Stimulated activated CD8-positive, alpha-beta memory T cell treated with anti-CD3 and anti-CD28 coated beads, Interleukin-4, amount 100 ng/mL, for 1 hour (primary cell): ENCODE measurements around the gene IBA57.

Experiments used
- DNase-seq, 2 donors: peaks; one replicate each; pipeline ENCODE4 v3.0.0-alpha.2; 2020; ENCODE audit warnings: low read depth in 2 of 2, low spot score in 1 of 2

The IBA57 gene

GRCh38 chr1:228165372-228166169 lies at the start of gene IBA57:
IBA57 (plus strand) TSS chr1:228165804; CDS start chr1:228165817, 13 bp downstream.
- DNase-seq, result peak; percentile 98 to 99

- DNase-seq, result no peak
Observed at GRCh38 chr1:228117335-228117734, 48.3 kb upstream of the IBA57 start.

- no peak for DNase-seq
Observed at GRCh38 chr1:228118040-228118439, 47.6 kb upstream of the IBA57 start.

- DNase-seq, result no peak
Observed at GRCh38 chr1:228120351-228120750, 45.3 kb upstream of the IBA57 start.

GRCh38 chr1:228120857-228121489 lies 44.6 kb upstream of the IBA57 start:
- DNase-seq, result no peak

- DNase-seq, result no peak
Observed at GRCh38 chr1:228122921-228123441, 42.6 kb upstream of the IBA57 start.

- no peak for DNase-seq
Observed at GRCh38 chr1:228123505-228123904, 42.1 kb upstream of the IBA57 start.

- DNase-seq, result no peak
Observed at GRCh38 chr1:228125185-228125584, 40.4 kb upstream of the IBA57 start.

- DNase-seq, result no peak
Observed at GRCh38 chr1:228131766-228132165, 33.8 kb upstream of the IBA57 start.

- no peak for DNase-seq
Observed at GRCh38 chr1:228134591-228134990, 31.0 kb upstream of the IBA57 start.

GRCh38 chr1:228136901-228137300 lies 28.7 kb upstream of the IBA57 start:
- no peak for DNase-seq

GRCh38 chr1:228139406-228139930 lies 26.1 kb upstream of the IBA57 start:
- DNase-seq, result no peak

- peak; percentile 100 for DNase-seq
Observed at GRCh38 chr1:228139931-228140723, 25.5 kb upstream of the IBA57 start, which contains the start of gene GUK1. GUK1 (plus strand) TSS chr1:228140279; CDS start chr1:228140303, 24 bp downstream.

- DNase-seq, result no peak
Observed at GRCh38 chr1:228140724-228141225, 24.8 kb upstream of the IBA57 start.

- no peak for DNase-seq
Observed at GRCh38 chr1:228141226-228142044, 24.2 kb upstream of the IBA57 start.

GRCh38 chr1:228142155-228142691 lies 23.4 kb upstream of the IBA57 start:
- no peak for DNase-seq

- DNase-seq, result no peak
Observed at GRCh38 chr1:228142701-228143136, 22.9 kb upstream of the IBA57 start.

GRCh38 chr1:228143480-228144192 lies 22.0 kb upstream of the IBA57 start:
- DNase-seq, result no peak
